HG02981 (cell line): Measurements from ENCODE around the gene CBS.
"Not testable (repeated sequence)": the region's sequence is repeated elsewhere in the genome, so short reads cannot be mapped to it uniquely, and the experiment has no call there.

Experiments
- ATAC-seq: cut with Tn5 transposase; IDR thresholded peaks from one replicate; pipeline ENCODE4 v1.9.1; 2021; ENCODE audit warnings: mild to moderate bottlenecking, moderate library complexity; ENCODE audit not compliant: unreplicated experiment

CBS gene

DNA sequence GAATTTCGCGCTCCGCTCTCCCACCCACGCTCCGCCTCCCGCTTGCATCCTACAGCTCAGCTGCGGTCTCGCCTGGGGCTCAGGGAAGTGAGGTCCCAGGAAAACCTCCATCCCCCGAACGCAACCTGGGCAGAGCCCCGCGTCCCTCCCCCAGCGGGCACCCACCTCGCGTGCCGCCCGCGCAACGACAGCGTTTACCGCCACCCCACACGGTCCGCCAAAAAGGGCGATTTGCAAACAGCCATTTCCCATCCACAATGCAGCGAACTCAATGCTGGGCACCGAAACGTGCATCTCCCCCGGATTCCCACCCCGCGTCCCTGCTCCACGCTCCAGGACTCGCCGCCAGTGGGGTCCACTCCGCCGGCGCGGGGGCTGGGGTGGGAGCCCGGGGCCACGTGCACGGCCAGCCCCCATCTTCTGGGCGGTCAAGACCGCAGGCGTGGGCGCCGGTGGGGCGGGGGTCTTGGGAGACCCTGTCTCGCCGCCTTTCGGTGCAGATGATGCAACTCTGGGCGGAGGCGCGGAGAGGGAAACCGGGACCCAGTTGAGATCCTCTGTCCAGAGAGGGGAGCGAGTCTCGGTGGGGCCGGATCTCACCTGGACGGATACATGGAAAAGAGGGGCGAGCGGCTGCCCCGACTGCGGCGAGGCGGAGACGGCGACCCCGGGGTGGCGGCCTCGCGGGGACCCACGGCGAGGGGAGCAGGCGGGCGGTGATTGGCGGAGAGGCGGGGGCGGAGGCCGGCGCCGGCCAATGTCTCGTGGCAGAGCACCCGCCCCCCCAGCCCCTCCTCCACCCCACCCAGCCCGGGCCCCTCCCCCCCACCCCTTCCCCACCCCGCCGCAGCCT, at the start of gene CBS:
Gene CBS (minus strand): TSS at position 666 of the 853 bp plus-strand sequence. CDS start 3,642 bp downstream, outside the sequence.
- not testable (repeated sequence) for ATAC-seq

DNA sequence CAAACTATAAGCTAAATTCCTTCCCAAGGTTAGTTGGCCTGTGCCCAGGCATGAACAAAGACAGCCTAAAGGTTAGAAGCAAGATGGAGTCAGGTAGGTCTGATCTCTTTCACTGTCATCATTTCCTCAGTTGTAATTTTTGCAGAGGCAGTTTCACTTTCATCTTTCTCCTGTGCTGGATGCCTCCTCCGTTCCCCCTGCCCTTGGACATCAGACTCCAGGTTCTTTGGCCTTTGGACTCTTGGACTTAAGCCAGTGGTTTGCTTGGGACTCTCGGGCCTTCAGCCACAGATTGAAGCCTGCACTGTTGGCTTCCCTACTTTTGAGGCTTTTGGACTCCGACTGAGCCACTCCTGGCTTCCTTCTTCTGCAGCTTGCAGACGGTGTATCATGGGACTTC, 40.3 kb upstream of the CBS start:
- ATAC-seq: not testable (repeated sequence)

DNA sequence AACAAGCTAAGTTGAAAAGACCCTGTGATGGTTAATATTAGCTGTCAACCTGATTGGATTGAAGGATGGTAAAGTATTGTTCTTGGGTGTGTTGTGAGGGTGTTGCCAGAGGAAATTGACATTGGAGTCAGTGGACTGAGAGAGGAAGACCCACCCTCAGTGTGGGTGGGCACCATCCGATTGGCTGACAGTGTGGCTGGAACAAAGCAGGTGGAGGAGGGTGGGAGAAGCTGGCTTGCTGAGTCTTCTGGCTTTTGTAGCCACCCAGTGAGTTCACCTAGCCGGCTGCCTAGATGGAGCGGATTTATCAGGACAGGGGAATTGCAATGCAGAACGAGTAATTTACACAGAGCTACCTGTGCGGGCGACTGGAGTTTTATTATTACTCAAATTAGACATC, 38.8 kb upstream of the CBS start:
- ATAC-seq: not testable (repeated sequence)

DNA sequence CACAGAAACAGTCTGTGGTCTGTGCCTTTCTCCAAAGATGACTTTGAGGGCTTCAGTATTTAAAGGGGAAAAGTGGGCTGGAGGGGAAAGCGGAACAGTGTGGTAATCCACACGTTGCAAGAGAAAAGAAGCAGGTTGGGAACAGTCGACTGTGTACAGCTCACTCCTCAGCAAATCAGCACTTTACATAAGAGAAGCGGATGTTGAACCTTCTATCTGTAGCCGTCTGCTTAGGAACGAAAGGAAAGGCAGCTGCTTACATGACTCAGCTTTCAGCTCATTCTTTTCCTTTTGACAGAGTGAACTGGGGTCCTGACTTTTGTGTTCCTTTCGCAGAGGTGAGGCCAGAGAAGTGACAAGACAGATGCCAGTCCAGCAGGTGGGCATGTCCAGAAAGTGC, 33.4 kb upstream of the CBS start:
- not testable (repeated sequence) for ATAC-seq

DNA sequence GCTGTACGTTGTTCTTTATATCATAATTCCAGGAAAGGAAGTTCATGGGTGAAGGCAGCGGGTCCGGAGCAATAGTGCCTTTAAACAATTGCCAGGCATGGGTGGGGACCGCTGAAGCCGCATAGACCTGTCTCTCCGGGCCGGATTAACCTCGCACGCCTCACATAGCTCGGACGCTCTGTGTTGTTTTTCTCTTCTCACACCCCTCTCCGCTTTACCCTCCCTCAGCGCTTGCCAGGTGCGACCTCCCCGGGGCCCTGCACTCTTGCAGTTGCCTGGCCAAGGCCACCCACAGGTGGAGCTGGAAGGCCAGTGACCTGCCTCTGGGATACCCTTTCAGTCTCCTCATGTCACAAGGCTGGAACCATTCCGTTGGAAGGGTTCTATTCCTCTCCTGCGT, 32.5 kb upstream of the CBS start:
- ATAC-seq: not testable (repeated sequence)

DNA sequence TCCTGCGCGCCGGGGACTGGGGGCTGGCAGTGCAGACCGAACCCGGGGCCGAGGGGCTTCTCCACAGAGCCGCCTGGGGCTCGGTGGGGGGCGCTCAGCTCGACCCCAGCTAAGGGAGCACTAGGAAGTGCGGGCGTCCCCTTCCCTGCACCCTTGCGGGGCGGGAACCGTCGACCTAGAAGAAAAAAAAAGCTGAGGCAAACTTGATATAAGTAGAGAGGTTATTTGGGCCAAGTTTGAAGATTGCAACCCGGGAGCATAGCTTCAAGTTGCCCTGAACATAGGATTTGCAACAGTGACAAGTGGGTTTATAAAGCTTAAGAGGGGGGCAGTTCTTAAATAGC, 32.1 kb upstream of the CBS start:
- ATAC-seq: not testable (repeated sequence)

DNA sequence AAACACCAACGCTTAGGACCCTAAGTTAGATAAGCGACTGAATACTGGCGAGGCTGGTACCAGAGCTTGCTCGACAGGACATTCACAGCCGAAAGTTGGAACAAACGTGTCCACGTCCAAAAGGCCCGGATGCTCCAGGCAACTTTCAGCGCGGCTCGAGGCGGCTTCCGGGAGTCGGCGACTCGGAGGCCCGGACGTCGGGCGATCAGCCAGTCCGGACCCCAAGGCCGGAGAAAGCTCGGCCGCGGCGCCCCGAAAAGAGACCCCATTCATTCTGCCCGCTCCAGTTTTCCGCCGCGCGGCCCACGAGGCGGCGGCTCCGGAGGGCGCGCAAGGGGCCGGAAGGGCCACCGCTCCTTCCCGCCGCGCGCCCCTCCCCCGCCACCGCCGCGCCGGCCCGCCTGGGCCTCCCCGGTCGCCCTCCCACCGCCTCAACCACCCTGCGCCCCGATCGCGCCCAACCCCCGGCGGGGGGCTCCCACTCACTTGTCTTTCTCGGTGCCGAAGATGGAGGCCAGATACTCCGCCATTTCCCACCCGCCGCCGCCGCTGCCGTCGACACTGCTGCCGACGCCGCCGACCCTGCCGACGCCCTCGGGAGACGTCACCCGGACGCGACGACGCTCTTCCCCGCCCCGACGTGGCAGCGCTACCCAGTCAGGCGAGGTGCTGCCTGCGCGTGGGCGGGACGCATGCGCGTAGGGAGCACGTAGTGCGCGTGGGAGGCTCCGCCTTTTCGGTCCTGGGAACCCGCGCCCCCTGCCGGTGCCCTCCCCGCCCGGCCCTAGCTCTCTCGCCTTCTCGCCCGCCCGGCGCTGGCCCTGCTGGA, 31.5 kb upstream of the CBS start, which contains the start of gene U2AF1:
Gene U2AF1 (minus strand): TSS at position 606 of the 829 bp plus-strand sequence. CDS start 76 bp downstream, at position 530.
- peak; percentile 62 for ATAC-seq

DNA sequence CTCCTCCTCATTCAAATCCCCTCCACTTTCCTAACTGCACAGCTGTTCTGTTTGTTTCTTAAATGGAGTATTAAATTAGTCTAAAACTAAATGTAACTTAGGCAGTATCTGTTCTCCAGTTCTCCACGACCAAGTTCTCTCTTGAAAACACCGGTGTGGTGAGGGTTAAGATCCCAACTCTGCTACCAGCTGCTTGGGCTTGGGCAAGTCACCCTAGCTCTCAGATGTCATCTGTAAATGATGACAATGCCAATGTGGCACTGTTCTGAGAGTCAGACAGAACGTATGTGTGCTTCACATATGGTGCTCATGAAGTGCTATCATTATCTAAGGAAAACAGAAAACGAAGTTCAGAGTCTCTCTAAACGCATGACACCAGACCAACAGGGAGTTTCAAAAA, 29.0 kb upstream of the CBS start:
- ATAC-seq: not testable (repeated sequence)

DNA sequence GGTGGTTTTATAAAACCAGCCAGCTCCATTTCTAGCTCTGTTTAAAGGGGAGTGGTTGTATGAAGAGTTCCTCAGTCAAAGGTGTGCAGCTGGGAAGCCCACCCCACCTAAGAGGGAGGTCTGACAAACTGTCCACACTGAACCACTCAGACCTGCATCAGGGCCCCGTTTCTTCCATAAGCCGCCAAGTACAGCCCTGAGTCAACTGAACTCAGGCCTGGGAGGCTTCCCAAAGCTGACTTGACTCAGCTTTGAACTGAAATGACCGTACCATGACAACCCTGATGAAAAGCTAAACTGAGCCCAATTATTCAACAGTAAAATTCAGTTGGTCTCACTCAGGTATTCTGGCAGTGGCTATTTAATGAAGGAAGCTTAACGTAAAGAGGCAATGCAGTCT, 26.6 kb upstream of the CBS start:
- ATAC-seq: not testable (repeated sequence)

DNA sequence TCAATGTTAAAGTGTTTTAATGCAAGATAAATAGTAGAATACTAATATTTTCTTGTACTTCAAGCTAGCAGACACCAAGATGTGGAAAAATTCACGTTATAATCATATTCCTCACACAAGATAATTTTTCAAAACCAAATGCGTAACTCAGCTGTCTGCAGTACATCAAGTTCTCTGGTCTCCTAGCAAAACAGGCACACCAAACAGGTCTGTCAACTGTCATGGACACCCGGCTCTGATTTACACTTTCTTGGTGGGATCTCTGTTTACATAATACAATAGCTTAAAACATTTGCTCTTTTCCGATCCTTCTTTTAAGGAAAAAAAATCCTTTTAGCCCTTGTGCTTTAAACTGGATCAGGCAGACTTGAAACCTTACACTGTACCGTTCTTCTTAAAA, 26.0 kb upstream of the CBS start:
- ATAC-seq: not testable (repeated sequence)

DNA sequence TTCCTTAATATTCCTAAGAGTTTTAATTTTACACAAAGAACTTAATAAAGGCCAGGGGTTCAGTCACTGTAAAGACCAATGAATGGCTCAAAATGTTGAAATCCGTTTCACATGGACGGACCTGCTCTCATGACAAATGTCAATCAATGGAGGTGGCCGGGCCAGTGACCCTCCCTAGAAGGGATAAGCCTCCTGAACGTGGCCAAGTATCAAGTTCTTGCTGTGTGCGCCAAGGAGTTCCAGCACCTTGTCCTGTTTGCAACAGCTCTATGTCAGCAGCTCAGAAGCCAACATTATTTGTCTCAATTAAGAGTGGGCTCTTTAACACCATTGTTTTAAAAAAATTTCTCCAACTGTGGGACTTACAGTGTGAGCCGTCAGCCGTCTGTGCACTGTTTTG, 25.4 kb upstream of the CBS start:
- ATAC-seq: not testable (repeated sequence)

DNA sequence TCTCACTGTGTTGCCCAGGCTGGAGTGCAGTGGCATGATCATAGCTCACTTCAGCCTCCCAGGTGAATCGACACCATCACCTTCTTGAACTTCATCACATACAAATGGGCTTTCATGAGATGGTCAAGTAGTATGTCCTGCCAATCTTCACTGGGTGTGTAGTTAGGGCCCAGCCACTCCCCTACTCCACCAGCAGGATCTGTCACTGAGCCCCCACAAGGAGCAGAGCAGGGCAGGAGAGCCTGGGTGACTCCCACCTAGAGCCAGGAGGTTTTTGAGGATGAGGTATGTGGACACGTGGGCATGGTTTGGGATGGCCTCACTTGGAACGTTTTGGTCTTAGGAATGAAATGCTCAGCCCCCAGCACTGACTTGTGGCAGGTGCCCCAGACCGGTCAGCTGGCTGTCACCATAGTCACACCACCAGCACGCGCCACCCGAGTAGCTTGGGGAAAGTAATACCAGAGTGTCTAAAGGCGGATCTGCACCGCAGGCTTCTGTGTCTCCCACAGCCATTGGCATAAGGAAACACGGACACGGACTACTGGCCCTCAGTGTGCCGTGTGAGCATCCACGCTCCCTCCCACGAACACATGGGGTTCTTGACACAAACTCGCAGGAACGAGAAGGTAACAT, 16.5 kb upstream of the CBS start:
- not testable (repeated sequence) for ATAC-seq

DNA sequence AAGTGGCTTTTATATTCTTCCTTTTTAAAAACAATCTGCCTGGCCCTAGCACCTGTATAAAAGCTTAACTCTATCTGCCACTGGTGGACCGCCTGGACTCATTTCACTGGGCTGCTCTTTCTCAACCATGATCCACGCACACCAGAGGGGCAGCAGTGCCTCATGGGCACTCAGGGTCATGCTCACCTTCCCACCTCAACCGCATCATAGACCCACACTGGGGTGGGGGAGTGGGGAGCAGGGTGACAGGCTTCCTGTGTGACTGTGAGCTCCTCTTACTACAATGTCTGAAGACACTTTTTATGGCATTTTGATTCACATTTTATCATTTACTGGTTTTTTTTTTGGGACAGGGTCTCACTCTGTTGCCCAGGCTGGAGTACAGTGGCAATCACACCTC, 15.3 kb upstream of the CBS start:
- not testable (repeated sequence) for ATAC-seq

DNA sequence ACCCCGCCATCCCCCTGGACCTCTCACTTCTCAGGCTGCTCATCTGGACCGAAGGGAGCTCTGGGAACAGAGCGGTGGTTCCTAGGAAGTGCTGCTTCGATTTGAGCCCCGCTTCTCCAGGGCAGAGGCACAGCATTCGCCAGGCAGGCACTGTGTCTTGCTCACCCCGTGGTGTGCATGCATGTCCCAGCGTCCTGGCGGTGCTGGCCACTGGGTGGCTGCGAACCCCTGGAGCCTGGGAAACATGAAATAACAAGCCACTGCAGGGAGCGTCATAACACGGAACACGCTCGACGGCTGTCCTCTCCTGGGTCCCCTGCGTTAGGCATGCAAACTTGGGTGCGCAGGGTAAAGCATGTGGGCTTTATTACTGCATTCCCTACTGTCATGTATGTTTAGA, 13.8 kb upstream of the CBS start:
- ATAC-seq: not testable (repeated sequence)

DNA sequence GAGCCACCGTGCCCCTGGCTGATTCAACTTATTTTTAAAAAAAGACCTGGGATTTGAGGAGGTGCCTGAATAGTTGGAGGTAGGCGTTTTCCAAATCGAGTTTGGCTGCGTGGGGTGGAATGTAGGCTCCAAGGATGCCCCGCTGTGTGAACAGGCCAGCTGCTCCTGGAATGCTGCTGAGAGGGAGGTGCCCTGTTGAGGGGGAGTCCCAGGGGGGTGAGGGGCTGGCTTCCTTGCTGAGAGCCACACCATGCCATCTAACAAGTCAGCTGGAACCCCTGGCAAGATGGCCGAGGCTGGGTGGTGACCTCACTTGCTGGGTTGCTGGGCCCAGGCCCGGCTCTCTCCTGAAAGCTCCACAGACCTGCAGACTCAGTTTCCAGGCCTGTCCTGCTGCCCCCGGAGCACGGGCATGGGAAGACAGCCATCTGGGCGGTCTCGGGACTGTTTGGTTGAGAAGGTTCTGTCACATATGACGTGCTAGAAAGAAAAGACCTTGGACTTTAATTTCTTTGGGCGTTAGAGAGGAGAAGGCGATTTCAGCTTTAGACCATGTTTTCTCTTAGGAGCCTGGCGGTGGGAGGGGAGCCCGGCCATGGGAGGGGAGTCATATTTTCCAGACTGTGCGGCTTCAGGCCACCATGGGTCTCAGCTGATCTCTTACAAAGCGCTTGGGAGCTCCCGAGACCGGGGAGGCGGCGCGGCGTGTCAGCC, 7.1 kb upstream of the CBS start:
- not testable (repeated sequence) for ATAC-seq

DNA sequence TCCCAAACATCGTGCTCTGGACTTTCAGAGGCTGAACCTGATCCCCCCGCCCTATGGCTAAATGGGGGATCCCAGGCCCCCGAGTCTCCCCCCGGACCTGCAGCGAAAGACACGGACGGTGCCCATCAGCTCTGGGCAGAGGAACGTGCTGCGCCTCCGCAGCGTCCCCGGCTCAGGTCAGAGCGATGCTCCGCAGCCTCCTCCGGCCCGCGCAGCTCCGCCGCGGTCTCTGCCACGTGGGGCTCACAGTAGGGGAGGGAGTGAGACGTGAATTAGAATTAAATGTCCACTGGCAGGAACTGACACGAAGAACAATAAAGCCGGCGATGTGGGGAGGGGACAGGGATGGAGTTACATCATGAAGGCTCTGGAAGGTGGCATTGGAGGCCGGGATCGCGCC, 1.0 kb upstream of the CBS start:
- ATAC-seq: not testable (repeated sequence)

DNA sequence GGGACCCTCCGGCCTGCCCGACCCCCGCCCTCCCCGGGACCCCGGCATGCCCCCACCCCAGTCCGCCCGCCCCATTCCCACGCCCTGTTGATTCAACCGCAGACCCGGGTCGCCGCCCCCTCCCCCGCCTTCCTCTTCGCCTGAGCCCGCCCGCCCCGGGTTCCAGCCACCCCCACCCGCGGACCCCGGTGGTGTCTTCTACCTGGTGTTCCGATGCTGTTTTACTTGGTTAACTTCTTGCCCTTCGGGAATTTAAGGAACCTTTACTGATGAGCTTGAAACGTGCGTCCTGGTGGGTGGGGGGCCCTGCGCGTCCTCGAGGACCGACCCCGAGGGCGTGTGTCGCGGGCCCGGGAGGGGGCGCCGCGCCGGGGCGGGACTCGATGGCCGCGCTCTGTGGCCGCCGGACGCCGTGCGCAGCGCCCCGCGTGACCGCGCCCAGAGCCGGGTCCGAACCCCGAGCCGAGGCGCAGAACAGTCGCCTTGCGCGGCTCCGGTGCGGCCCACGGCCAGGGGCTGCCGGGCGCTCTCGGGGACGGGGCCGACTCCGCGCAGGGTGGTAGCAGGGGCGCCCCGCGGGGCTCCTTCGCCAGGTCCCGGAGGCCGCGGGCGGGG, 495 bp upstream of the CBS start:
- ATAC-seq: not testable (repeated sequence)

DNA sequence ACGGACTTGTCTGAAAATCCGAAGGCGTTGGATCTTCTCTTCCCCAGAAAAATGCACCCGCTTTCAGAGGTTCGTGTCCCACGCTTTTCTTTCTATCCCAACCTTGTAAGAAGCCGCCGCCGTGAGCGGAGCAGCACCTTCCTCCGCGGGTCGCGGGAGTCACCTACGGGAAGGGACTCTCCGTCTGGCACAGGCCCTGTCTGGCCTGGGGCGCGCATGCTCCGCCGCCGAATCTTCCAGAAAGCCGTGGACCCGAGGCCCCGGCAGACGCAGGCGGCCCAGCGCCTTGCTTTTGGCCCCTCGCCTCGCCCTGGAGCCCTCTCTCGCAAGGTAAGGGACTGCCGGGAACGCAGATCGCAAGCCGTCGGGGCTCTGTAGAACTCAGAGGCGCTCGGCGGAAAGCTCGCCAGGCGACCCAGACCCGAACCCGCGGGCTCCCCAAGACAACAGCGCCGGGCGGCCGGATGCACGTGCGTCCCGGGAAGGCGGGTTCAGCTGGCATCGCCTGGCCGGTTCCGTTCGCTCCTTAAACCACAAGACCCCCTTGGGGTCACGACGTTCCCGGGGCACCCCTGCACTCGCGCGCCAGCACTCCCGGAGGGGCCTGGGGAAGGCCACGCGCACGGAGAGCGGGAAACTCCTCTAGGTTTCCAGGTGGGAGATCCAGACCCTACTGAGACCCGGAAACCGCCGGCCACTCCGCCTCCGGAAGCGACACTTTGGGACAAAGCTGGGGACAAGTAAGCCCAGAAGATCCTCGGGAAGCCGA, 1.1 kb downstream of the CBS start:
- not testable (repeated sequence) for ATAC-seq

DNA sequence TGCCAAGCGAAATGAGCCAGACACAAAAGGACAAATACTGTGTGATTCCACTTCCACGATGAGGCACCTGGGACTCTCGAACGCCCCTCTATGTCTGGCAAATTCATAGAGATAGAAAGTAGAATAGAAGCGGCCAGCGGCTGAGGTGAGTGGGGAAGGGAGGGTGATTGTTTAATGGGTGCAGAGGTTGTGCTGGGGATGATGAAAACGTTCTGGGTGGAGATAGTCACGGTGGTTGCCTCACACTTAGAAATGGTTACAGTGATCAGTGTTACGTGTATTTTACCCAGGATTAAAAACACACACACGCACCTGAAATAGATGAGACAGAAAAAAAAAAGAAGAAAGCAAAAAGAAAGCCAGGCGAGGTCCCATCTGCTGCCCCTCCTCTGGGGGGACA, 2.9 kb downstream of the CBS start:
- not testable (repeated sequence) for ATAC-seq
